HG03378 (cell line): Measurements from ENCODE around the gene MARCHF7.

ENCODE experiments used
- ATAC-seq: cut with Tn5 transposase; IDR thresholded peaks from one replicate; pipeline ENCODE4 v1.9.1; 2021; ENCODE audit warnings: mild to moderate bottlenecking, moderate library complexity; ENCODE audit not compliant: unreplicated experiment

Gene MARCHF7

GRCh38 chr2:159760326-159760725 is 48.0 kb downstream of the MARCHF7 start:
- ATAC-seq: no peak

- ATAC-seq: no peak
These were observed 49.8 kb downstream of the MARCHF7 start for GRCh38 chr2:159762075-159762474.
